ENCODE results near the gene MLLT10. TPM values are rescaled to one million over a fixed set of nuclear protein-coding genes. Genes with fewer than 3 reads are reported as not detected.

Gene MLLT10
- total RNA-seq, 2 experiments from 2014 or later = 38.4 to 40.1 TPM

DNA sequence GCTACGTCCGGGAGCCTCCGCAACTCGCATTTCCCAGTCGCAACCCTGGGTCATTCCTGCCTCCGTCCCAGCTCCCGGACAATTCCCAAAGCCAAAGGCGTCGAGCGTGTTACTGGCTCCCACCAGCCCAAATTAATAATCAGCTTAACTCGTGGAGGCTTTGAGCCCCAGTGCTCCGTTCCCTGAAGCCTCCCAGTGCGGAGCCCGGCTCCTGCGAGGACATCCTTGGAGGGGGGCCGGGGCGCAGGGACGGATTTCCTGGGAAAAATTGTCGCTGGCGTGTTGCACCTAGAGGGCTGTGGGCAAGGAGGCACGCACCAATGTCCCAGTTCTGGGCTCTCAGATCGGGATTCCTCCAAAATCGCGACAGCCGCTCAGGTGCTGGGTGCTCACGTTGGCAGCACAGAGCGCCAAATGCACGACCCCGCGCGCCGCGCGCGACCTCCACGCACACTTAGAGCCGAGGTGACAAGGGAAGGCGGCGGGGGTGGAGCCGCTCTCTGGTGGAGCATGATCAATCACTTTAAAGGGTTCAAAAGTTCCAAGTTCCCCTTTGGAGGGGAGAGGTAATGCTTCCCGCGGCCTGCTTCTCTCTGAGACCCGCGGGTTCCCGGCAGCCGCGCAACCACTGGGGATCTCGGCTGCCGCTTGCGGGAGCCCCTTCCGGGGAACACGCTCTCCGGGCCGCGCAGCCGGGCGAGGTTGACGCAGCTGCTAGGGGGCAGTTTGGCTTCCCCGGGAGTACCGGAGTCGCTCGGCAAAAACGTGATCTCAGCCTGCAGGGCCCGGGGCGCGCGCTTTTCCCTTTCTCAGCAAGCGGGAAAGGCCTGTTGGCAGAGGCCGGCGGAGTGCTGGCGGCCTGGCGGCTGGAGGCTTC lies 34.1 kb upstream of the MLLT10 start:
- POLR2A ChIA-PET = interaction anchor here (0.6 kb wide), 1 partner anchor 27 kb away, joined by 3 read pairs; no protein-coding TSS in a partner anchor

DNA sequence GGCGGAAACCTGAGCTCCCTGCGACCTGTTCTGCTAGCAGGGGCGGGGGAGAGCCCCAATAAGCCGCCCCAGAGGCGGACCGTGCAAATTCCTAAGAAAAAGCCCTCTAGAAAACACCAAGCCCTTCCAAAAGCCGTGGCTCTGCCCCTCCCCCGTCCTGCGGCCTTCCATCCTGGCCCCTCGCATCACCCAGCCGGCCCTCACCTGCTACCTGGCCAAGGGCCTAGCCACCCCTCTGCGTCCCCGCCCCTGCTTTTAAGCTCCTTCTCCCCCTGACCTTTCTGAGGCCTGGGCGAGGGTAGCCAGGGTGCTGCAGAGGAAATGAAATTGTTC lies 33.5 kb upstream of the MLLT10 start:
- POLR2A ChIA-PET = interaction anchor here (0.6 kb wide), 1 partner anchor 26 kb away, joined by 3 read pairs; no protein-coding TSS in a partner anchor
- CTCF ChIA-PET = no interaction called here

More for the DNA sequence above, 34.1 kb upstream of the MLLT10 start:
- CTCF ChIA-PET = interaction anchor here (0.6 kb wide), 1 partner anchor 122 kb away, joined by 3 read pairs; no protein-coding TSS in a partner anchor

DNA sequence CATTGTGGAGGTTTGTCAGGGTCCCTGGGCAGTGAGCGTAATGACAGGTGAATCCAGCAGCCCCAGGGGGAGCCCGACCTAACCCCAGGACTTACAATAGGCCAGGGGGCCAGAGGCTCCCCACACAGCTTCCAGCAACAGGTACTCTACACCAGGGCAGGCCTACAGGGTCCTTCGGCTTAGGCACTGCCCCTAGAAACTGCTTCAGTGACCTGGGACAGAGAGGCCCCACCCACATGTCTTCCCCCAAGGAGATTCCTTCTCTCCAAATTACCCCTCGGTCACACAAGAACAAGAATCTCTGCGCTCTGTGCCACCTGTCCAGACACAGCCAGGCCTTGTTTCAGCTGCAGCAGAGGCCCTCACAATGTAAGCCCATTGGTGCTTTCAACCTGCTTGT lies 32.9 kb upstream of the MLLT10 start:
- CTCF ChIA-PET = no interaction called here

DNA sequence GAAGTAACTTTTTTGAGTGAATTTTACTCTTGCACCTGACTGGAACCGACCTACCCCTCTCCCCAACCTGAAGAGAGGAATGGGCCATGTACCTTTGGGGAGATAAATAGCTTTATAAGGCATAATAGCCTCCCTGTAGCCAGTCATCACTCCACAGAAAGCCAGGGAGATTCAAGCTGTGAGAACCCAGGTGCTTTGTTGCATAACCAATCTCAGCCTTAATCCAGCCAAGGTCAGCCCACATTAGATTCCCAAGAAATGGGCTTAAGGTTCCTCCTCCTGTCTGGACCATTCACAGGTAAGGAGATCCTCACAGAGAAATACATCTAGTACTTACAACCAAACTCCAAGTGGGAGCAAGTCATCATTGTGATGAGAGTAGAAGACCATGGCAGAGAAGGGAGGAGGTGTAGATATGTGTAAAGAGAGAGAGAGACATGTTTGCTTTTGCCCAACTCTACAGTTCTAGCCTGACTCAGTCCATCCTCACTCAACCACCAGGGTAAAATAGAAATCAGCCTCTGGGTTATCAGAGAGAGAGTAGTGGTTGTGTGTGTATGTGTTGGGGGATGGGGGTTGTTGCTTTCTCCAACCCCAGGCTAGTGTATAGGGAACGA lies 32.2 kb upstream of the MLLT10 start:
- CTCF ChIA-PET = no interaction called here
- POLR2A ChIA-PET = no interaction called here

More for the DNA sequence above, 32.9 kb upstream of the MLLT10 start:
- POLR2A ChIA-PET = interaction anchor here (0.6 kb wide), 1 partner anchor 25 kb away, joined by 3 read pairs; no protein-coding TSS in a partner anchor

DNA sequence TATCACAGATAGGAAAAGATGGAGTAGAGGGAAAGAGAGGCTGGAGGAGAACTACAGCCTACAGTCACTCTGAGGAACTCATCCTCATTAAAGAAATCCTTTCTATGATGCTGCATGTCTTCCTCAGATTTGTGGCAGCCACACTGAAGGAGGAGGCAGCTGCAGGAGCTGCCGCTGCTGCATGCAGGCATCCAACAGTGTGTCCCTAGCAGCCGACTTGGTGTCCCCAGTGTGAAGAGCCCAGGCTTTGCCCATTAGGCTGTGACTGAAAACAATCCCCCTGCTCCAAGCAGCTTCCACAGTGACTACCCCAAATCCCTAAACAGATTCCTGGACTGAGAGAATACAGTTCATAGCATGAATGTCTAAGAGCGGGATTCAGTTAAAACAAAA lies 31.7 kb upstream of the MLLT10 start:
- CTCF ChIA-PET = no interaction called here

DNA sequence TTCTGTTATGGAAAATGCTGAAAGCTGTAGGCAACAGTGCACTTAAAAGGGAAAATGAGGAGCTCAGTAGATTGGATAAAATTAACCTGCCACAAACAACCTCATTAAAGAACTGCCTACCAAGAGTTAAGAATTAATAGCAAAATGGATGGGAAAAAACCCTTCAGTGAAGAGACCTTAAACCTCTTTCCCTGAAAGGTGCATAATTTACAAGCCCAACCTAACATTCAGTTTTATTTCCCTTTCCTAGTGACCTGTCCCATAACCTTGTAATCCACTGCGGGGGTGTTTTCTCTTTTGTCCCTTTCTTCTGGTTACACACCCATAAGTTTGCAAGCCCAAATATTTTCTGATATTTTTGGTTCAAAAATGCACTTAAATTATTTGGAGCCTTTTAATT lies 30.5 kb upstream of the MLLT10 start:
- CTCF ChIA-PET = no interaction called here
- POLR2A ChIA-PET = no interaction called here

More for the DNA sequence above, 31.7 kb upstream of the MLLT10 start:
- POLR2A ChIA-PET = no interaction called here

DNA sequence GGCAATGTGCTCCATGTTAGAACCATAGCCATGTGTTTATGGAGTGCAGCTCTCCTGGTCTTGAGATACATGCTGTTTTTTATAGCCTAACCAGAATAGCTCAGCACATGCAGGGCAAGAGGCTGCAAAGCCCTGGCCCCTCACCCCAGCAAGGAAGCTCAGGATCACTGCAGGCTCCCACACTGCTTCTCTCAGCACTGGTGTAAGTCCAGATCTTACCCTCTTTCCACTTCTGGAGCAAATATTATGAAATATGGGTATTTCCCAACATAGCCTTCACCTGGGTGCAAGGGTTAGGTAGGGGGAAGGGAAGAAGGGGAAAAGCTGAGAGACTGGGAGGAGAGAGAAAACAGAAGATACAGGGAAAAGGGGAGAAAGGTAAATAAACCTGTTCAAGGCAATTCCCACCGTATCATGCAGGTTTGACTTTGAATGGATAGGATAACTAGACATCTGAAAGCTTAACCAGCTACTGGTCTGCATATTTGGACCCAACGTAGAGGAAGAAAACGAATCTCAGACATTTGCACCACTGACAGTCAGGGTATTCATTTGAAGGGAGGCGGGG lies 28.2 kb upstream of the MLLT10 start:
- ChIA-PET POLR2A (no interaction called here), CTCF (no interaction called here)

DNA sequence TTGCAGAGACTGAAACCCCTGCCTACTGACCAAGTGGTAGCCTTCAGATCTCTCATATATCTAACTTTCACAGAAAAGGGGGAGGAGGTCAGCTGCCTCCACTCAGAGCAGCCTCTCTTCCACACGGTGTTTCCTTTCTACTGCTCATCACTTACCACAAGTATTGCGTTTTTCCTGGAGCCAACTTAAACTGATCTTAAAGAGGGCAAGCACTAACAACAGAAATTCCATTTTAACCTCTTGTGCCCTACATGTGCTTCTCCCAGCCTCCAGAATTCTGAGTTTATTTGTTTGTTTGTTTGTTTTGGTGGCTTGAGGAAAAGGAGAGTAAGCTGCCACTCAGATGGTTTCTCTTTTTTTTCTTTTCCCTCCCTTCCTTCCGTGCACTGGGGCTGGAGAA lies 27.7 kb upstream of the MLLT10 start:
- CTCF ChIA-PET = no interaction called here
- POLR2A ChIA-PET = no interaction called here

DNA sequence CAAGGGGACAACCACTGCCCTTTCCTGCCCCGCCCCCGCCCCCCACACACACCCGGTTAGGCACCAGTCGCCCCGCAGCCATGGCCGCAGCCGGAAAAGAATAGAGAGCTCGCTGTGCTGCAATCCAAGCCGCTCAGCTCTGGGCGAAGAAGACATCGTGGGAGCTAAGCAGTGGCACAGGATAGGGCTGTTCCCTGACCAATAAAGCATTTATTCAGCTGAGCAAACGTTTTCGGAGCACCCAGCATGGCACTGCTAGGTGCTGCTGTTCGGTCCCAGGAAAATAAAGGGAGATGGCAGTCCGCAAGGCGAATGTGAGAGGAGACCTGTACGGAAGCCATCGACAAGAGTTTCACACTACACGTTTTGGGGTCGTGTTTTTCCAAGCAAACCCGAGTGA lies 26.9 kb upstream of the MLLT10 start:
- ChIA-PET POLR2A (interaction anchor here (0.6 kb wide), 1 partner anchor 11 kb away, joined by 5 read pairs; no protein-coding TSS in a partner anchor), CTCF (no interaction called here)

DNA sequence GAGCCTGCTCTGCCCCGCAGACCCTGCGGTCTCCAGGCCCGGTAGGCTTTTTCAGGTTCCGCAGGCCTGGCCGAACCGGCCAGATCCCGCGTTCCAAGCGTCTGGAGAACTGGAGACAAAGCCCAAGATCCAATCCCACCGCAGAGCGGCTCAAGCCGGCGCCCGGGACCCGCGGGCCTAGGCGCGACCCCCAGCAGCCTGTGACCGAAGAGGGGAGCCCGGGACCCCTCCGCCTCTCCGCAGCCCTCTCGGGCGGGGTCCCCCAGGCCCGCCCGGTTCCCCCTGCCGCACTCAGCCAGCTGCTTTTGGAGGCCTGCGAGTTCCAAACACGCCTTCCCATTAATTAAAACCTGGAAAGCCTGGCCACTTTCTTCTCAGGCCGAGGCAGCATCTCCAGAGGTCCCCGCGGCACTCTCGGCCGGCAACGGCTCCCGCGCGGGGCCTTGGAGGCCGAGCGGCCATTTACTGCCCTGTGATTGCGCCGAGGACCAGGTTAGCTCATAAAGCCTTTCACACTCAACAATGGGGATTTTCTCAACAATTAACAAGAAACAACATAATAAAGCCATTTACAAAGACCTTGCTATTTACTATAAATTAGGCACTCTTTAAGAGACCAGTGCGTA lies 25.2 kb upstream of the MLLT10 start:
- POLR2A ChIA-PET = no interaction called here

DNA sequence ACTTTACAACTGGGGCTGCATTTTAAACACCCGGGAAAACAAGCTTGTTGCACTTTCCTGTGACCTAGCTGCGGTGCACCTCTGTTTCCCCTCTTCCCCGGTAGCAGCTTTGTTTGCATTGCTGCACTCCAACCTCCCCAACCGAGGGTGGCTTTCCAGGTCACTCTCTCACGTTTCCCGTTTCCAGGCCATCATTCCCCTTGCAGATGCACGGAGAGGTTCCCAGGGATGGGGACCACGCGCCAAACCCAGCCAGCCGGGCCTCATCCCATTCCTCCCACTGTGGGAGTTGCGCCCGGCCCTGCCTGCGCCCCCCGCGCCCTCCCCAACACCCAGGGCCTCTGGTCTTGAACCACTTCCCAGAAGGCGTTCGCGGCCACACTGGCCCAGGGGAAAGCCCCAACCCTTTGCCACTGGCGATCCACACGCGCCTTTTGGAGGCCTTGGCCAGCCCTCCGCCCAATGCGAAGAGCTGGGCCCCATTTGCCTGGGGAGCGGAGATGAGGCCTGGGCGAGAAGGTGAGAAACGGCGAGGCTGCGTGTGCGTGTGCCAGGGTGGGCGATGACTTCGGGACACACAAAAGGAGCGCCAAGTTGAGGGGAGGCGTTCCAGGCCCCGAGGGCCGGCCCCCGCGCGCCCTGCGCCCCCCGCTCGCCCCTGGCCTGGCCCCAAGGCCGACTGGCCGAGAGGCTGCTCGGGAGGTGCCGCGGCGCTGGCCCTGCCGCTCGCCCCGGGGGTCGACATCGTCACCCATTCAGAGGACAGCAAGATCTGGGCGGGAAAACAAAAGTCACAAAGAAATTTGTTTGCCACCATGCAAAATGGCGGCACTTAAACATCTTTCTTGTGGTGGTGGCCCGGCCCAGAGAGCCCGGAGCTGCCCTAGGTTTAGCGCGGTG lies 24.4 kb upstream of the MLLT10 start:
- POLR2A ChIA-PET = no interaction called here
- CTCF ChIA-PET = no interaction called here

More for the DNA sequence above, 25.2 kb upstream of the MLLT10 start:
- CTCF ChIA-PET = no interaction called here

DNA sequence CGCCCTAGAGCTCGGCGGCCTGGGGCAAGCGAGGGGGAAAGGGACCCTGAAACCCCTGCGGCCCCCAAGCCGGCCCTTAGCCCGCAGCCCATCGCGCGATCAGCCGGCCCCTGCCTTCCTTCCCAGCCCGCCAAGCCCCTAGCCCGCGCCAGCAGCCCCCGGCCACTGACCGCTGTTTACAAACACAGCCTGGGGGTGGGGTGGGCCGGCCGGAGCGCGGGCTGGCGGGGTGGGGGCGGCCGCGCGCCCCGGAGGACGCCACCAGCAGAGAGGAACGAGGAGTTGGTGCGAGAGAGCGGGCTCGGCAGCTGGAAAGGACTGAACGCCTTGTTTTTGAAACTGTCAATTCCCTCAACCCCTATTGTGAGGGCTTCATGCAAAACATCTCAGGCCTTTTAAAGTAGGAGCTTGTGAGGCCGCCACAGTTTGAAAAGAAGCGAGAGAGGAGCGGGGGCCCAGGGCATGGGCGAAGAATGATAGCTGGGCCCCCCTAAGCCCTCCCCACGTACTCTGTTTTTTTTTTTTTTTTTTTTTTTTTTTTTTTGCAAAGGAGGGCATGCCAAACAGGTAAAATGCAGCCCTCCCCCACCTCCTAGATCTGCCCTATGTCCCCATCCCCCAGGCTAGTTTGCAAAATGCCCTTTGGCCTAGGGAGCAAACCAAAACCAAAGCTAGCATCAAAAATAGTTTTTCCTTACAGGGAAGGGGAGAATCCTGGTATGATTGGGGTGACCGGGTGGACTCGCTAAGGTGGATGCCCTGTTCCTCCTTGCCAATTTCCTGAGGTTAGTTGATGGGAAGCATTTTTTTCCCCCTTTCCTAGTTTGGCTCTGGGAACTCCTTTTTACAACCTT lies 23.6 kb upstream of the MLLT10 start:
- ChIA-PET POLR2A (no interaction called here), CTCF (interaction anchor here (0.6 to 0.7 kb wide), 2 partner anchors 48 to 1409 kb away, joined by 3 read pairs; no protein-coding TSS in a partner anchor)

DNA sequence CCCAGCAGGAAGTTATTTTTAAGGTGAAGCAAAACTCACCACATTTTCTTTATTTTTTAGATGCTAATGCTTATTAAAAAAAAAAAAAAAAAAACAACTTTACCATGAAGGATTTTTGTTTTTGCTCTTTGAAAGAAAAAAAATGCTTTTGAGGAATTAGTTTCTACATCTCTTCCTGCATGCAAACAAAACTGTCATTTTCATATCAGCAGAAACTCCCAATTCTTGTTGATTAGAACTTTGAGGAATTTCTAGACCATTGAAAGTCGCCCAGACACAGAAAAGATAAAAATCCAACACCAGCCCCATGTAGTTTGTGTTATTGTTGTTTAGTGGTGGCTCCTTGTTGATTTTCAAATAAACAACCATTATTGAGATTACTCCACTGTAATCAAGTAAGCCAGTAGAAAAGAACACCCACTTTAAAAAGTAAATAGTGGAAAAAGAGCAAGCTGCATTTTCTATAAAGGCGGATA lies 22.9 kb upstream of the MLLT10 start:
- ChIA-PET POLR2A (no interaction called here), CTCF (interaction anchor here (0.6 to 1.4 kb wide), 3 partner anchors 15 to 1408 kb away, joined by 3 read pairs; no protein-coding TSS in a partner anchor)

DNA sequence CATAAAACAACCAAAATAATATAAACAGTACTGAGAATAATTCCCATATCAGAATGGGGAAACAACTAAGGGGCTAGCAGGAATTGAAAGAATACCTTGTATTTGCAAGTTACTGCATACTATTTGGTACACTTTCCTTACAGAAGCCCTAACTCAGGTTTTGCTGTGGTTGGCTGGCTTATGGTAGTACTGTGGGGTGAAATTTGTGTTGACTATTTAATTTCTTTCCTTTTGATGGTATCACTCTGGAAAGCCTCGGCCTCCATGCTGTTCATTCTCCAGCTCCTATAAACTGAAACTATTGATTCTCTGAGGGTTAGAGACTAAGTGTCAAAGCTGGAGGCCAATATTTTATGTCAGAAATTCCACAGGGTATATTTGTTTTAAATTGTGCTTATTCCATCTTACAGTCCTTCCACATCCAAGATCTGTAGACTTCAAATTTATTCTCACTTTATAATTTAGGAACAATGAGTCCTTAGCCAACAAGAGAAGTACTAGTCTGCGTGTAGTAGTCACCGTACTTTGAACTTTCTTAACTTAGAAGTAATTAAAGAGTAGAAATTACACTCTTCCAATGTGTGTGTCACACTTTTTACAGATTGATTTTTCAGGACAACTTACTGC lies 22.0 kb upstream of the MLLT10 start:
- CTCF ChIA-PET = interaction anchor here (1.4 kb wide), 1 partner anchor 16 kb away, joined by 3 read pairs; no protein-coding TSS in a partner anchor
- POLR2A ChIA-PET = no interaction called here

DNA sequence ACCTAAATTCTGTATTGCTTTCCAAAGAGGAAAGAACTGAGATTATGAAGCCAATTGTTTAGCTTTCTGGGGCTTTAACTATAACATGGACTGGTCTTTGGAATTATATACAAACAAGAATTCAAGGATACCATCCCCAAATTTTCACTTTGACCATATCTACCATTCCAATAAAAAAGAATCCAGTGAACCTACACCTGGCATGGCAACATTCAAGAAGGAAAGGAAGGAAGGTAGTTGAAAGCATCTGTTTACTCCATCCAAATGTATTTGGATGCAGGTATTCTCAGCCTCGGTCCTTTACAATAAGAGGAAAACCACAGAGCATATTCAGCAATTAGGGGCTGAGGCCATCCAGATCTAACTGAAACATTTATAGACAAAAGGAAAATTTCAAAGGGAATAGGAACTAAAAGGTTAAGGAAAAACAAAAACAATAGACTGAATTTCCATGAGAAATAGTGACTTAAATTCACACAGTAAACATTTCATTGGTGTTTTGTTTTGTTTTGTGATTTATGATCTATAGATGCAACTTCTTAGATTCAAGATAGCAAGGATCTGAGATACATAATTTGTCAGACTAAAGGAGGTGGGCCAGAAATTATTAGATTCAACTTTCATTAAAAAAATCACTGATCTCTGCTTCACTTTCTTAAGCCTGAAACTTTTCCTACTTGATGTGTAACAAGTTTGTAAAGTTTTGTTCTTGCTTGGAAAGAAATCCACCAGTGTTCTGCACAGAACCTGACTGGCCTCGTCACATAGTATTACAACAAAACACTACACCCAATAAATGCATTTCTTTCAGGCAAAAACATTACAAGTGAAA lies 21.2 kb upstream of the MLLT10 start:
- ChIA-PET POLR2A (no interaction called here), CTCF (interaction anchor here (1.4 kb wide), 1 partner anchor 17 kb away, joined by 3 read pairs; no protein-coding TSS in a partner anchor)

DNA sequence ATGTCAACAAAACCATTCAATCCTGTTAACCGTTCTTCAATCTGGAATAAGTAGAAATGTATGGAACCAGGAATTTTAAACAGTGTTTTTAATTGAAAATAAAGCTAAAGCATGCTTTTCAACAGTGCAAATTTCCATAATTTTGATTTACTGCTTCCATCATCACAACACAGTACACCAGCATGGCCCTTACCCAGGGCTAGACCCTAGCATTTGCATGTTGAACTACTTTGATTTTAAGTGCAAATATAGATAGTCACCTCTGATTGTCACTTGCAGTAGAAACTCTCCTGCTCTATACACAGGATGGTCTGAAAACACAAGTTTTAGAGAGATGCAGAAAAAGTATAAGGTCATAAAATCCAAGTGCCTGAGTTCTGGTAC lies 20.6 kb upstream of the MLLT10 start:
- POLR2A ChIA-PET = no interaction called here
- CTCF ChIA-PET = interaction anchor here (3.2 kb wide), 1 partner anchor 17 kb away, joined by 18 read pairs; no protein-coding TSS in a partner anchor

Measured in activated CD8-positive, alpha-beta memory T cell treated with anti-CD3 and anti-CD28 coated beads for 36 hours (primary cell).